Measurements from ENCODE around the gene MINDY4.
A peak's percentile ranks its signal among the peaks of the same experiment; 100 is the strongest.

Gene MINDY4

DNA sequence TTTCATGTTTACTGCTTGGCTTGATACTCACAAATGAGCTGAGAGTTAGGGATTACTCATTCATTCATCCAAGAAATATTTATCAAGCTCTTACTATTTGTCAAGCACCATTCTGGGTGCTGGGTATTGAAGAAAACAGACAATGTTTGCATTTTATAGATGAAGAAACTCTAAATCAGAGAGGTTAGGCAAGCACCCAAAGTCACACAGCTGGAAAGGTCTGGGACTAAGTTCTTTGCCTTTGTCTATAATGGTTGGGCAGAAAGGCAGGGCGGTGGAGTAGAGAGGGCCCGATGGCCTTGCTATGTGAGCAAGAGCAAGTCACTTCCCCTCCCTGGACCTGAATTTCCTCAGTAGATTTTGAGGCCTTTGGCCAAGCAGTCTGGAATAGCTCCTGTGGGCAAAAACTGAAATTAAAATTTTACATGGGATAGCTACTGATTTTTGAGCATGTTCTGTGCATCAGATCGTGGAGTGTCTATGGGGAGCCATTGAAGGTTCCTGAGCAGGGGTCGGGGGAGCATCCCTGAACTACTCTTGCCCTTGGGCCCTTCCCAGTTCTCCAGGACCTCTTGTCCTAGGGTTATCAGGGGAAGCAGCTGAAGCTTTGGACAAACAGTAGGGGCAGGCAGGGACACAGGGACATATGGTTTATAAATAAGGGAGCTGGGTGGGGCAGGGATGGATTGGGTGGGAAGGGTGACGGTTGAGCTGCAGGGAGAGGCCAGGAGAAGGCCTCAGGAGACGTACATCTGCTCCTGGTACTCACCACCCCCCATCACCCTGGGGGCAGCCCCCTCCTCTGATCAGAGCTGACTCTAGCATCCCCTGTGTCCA, 163.7 kb downstream of the MINDY4 start:
- DNase-seq: no peak

DNA sequence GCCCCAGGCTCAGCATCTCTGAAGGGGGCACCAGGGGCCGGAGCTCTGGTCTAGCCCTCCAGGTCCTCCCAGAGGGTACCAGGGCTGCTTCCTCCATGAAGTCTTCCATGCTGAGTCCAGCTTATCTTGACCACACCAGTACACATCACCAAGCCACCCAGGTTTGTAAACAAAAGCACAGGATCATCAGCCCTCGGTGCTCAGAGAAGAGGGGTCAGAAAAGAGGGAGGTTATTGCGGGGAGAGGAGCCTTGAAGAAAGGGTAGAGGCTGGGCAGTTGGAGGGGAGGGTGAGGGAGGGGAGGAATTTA, 164.3 kb downstream of the MINDY4 start:
- no peak for DNase-seq

DNA sequence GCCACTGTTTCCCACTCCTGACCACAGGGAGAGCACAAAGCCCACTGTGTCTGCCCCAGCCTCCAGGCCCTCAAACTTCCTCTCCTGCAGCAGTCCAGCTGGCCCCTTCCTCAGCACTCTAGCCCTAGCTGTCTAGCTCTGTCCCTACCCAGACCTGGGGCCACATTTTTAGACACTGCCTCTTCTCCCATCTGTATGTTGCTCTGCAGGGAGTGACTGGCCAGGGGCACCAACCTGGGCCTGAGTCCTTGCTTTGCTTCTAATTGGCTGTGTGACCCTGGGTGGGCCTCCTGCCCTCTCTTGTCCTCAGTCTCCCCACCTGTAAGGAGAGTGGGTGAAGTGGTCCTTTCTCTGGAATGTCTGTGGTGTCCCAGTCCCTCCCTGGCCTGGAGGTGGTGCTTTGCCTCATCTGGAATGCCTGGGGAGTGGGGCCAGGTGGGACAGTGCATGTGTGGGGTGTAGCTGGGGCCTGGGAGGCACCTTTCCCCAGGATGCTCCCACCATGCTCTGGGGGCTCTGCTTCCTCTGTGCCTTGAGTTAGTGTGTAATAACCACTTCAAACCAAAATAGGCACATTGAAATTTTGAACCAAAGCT, 165.5 kb downstream of the MINDY4 start:
- DNase-seq: no peak

- DNase-seq: no peak
These were observed 166.2 kb downstream of the MINDY4 start for GRCh38 chr7:30937416-30937815.

DNA sequence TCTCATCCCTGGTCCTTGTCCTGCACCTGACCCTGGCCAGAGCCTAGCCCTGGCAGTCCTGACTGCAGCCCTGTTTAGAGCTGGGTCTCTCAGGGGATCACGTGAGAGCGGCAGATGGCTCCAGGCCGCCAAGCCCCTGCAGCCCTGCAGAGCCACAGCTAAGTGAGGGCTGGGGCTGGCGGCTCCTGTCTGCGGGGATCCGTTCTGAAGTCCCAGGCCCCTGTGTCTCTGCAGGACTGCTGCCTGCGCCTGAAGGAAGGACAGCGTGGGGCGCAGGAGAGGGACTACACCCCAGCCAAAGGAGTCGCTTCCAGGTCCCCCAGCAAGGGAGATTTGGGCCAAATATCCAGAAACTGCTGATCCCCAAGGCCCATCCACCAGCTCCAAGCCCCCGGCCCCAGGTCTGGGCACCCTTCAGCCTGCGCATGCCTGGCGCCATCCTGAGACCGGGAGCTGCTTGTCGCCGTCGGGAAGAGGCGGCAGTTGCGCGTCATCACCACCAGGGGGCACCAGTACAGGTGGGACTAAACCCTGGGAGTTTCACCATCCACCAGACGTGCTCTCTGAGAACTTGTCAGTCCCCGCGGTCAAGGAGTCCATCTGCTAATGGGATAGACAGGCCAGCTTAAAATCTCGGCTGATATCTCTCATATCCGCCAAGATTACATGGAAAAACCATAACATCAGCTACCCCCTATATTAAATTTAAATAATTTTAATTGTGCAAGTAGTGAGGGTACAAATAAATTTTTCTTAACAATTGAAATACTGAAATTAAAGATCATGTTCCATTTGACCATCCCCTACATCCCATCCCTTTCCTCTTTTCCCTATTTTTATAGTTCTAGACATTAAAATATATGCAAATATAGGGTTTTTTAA, 167.5 kb downstream of the MINDY4 start:
- peak; percentile 27 for DNase-seq

DNA sequence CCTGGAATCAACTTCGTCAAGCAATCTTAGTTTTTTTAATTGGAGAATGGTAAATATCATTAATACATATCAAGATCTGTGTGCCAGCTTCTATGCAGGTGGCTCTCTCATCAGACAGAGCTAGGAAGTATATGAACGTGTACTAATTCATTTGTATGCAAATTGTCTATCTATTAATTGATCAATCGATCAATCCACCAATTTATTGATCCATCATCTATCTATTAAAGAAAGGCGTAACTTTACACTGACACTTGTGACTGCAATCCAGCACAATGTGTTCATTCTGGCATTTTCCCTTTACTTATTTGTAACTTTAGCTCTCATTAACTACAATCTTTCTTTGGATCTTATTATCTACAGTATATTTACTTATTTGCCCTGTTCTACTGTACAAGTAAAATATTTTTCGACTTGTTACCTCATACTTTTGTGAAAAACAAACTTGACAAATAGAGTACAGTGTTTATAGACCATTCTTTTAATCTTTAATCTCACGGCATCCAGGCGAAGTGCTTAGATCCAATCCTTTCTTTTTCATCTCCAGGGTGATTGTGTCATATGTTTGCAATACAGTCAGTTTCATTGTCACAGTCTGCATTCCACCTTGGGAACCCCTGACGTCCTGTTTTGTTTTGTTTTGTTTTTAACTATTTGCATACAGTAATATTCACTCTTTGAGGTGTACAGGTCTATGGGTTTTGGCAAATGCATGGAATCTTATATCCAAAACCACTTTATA, 170.5 kb downstream of the MINDY4 start:
- no peak for DNase-seq
